Endothelial cell of umbilical vein (primary cell): ENCODE data around the gene GPX7.

ENCODE experiments used
- CTCF ChIP-seq, 2 donors: IDR thresholded peaks; 1 replicate in 1 of 2; 2 replicates in 1 of 2; pipeline ENCODE4 v1.5.1; 2011; ENCODE audit warnings: low read length in 2 of 2, mild to moderate bottlenecking in 2 of 2, moderate library complexity in 2 of 2, control low read depth in 1 of 2, inconsistent platforms in 1 of 2, low read depth in 1 of 2; ENCODE audit not compliant: insufficient read depth in 1 of 2; ENCODE audit errors: extremely low read depth in 1 of 2
- POLR2A ChIP-seq: IDR thresholded peaks from 2 replicates; pipeline ENCODE4 v1.6.1; 2012; ENCODE audit warnings: low read depth, mild to moderate bottlenecking, control low read depth, low read length
- TF ChIP-seq, protein P1 (sequence below): IDR thresholded peaks from 2 replicates; pipeline ENCODE4 v1.6.1; 2011; ENCODE audit not compliant: insufficient read depth, insufficient read length

DNA sequence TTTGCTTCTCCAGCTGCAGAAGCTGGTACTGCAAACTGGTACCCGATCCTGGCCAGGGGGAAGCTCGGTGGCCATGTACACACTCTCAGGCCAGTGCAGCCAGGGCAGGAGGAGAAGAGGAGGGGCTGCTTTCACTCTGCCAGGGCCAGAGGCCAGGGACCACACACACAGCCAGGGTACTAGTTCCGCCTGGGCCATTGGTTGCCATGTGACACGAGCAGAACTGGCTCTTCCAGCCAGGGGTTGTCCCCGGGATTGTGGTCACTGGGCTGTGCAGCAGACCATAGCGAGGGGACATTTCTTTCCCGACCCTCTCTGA, 27.1 kb downstream of the GPX7 start:
- TF ChIP-seq CTCF (IDR thresholded peaks at IDR 0.05; ENCODE audit: extremely low read depth in 1 of 2, insufficient read depth in 1 of 2, low read depth in 1 of 2, low read length in 2 of 2) (no peak), POLR2A (no peak)
- TF ChIP-seq, protein P1, sequence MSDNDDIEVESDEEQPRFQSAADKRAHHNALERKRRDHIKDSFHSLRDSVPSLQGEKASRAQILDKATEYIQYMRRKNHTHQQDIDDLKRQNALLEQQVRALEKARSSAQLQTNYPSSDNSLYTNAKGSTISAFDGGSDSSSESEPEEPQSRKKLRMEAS: no peak
